Measurements from ENCODE around the gene KCNS1.

The KCNS1 gene

DNA sequence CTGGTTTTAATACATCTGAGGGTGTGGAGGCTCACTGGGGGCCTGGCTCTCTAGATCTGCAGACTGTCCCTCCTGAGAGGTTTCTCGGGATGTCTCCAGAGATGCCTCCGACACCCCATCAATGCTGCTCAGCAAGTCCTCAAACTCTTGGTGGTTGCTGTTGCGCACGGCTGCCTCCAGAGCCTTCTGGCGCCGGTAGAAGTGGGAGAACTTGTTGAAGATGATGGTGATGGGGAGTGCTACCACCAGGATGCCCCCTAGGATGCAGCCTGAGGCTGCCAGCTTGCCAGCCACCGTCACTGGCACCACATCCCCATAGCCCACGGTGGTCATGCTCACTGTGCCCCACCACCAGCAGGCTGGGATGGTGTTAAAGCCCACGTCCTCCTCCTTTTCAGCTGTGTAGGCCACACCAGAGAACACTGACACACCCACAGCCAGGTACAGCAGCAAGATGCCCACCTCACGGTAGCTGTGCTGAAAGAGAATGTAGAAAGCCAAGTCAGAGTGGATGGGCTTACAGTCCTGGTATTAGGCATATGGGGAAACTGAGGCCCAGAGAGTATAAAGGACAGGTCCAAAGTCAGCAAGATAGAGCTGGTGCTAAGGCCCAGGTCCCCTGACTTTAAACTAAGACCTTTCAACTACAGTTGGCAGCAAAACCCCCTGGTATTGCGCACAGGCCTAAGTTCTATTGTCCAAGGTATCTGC is 5.9 kb downstream of the KCNS1 start:
- H3K27ac ChIP-seq: no peak overlapping the region
- no peak for DNase-seq (ENCODE audit: low spot score)
- TF ChIP-seq, protein P1, sequence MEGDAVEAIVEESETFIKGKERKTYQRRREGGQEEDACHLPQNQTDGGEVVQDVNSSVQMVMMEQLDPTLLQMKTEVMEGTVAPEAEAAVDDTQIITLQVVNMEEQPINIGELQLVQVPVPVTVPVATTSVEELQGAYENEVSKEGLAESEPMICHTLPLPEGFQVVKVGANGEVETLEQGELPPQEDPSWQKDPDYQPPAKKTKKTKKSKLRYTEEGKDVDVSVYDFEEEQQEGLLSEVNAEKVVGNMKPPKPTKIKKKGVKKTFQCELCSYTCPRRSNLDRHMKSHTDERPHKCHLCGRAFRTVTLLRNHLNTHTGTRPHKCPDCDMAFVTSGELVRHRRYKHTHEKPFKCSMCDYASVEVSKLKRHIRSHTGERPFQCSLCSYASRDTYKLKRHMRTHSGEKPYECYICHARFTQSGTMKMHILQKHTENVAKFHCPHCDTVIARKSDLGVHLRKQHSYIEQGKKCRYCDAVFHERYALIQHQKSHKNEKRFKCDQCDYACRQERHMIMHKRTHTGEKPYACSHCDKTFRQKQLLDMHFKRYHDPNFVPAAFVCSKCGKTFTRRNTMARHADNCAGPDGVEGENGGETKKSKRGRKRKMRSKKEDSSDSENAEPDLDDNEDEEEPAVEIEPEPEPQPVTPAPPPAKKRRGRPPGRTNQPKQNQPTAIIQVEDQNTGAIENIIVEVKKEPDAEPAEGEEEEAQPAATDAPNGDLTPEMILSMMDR (conservative IDR thresholded peaks at IDR 0.05; ENCODE audit: low read depth): no peak
- ChIA-PET POLR2A (ENCODE audit: low non-redundant PET) (no interaction called here), CTCF (interaction anchor here (0.5 to 8.7 kb wide), 27 partner anchors 8 to 676 kb away, joined by 3 to 171 read pairs (median 9); partner anchors contain the start of genes TOMM34 and WFDC5)

DNA sequence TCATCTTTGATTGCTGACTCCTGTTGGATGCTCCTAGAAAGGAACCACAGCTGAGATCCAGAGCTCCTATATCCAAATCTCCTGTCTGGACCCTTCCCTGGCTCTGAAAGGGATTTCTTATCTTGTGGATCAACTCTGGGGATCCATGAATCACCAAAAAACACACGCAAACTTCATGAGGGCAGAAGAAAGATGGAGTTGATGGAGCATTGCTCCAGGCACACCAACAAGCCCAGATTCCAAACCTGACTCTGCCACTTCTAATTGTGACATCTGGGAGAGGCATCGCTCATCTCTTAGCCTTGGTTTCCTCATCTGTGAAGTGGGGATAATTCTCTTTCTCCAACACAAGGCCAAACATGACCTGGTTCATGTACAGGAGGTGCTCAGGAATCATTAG is 6.7 kb downstream of the KCNS1 start:
- H3K27ac ChIP-seq: no peak overlapping the region
- TF ChIP-seq, protein P1 (conservative IDR thresholded peaks at IDR 0.05; ENCODE audit: low read depth): no peak
- DNase-seq (ENCODE audit: low spot score): no peak
- ChIA-PET POLR2A (ENCODE audit: low non-redundant PET) (no interaction called here), CTCF (interaction anchor here (0.6 to 8.7 kb wide), 8 partner anchors 11 to 226 kb away, joined by 3 to 171 read pairs (median 38); partner anchors contain the start of gene WFDC5)

DNA sequence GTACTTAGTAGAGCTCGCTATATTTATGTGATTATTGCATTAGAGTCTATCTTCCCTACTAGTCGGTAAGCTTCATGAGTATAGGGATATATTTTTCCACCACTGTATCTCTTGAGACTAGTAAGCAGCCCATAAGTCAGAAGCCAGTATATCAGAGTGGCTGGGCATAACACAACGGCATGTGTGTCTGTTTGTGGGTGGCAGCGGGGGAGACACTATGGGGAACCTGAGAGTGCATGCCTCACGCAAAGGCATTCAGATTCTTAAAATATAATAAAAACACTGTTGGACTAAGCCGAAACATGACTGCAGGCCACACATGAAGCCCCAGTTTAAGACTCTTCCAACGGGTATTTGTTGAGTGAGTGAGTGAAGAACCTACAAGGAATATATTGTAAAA is 8.0 kb downstream of the KCNS1 start:
- ChIA-PET CTCF (interaction anchor here (0.6 to 8.7 kb wide), 6 partner anchors 20 to 201 kb away, joined by 3 to 171 read pairs (median 5); partner anchors contain the start of gene WFDC5), POLR2A (ENCODE audit: low non-redundant PET) (no interaction called here)
- H3K27ac ChIP-seq: no peak overlapping the region
- TF ChIP-seq, protein P1 (conservative IDR thresholded peaks at IDR 0.05; ENCODE audit: low read depth): no peak
- DNase-seq (ENCODE audit: low spot score): no peak

DNA sequence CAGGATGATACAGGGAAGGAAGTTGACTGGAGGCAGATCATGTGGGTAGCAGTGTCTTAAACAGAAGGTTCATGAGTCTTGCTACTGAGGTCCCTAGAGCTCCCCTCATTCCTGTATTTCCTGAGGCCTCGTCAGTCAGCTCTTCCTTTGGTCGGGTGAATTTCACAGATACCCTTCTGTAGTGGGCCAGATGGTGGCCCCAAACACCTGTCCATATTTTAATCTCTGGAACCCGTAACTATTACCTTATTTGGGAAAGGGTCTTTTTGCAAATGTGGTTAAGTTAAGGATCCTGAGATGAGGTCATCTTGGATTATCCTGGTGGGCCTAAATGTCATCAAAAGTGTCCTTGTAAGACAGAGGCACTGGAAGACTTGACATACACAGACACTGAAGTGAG is 9.6 kb downstream of the KCNS1 start:
- POLR2A ChIA-PET (ENCODE audit: low non-redundant PET): no interaction called here

DNA sequence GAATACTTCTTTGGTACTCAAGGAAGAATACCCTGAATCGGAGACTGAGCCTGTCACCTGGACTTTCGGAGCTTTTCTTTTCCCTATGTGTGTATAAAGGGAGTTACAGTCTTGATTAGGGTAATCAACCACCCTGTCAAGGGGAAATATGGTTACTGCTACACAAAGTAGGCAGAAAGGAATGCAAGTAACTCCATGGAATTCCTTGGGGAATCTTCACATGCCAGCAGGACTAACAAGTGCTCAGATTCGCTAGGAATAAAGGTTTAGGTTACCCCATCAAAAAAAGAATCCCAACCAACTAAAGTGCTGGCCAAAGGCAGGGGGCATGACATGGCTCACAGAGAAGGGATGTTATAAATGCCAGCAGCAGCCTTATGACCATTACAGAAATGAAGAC is 10.4 kb downstream of the KCNS1 start:
- POLR2A ChIA-PET (ENCODE audit: low non-redundant PET): no interaction called here
- H3K27ac ChIP-seq: no peak overlapping the region
- DNase-seq (ENCODE audit: low spot score): no peak
- TF ChIP-seq, protein P1 (conservative IDR thresholded peaks at IDR 0.05; ENCODE audit: low read depth): no peak
- CTCF ChIA-PET: interaction anchor here (1.0 kb wide), 1 partner anchor 19 kb away, joined by 3 read pairs; no protein-coding TSS in a partner anchor

More for the DNA sequence above, 9.6 kb downstream of the KCNS1 start:
- CTCF ChIA-PET: interaction anchor here (1.0 to 7.7 kb wide), 2 partner anchors 20 to 48 kb away, joined by 3 to 171 read pairs; no protein-coding TSS in a partner anchor
- H3K27ac ChIP-seq: no peak overlapping the region
- TF ChIP-seq, protein P1 (conservative IDR thresholded peaks at IDR 0.05; ENCODE audit: low read depth): no peak
- DNase-seq (ENCODE audit: low spot score): no peak

DNA sequence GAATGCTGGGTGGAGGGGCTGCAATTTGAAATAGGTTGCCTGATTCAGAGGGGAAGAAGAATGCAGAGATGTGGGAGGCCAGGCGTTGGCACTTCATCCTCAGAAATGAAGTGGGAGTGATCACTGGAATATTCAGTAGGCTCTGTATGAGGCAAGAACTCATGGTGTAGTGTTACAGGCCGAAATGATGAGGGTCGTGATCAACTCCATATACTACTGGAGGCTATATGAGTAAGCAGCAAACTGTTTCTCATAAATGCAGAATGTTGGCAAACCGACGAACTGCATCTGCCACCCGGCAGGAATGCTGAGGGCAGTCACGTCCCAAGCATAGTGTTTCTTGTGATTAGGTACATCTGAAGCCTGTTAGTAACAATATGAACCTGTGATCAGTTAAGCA is 12.7 kb downstream of the KCNS1 start:
- CTCF ChIA-PET: interaction anchor here (0.7 kb wide), 1 partner anchor 18 kb away, joined by 3 read pairs; no protein-coding TSS in a partner anchor
- TF ChIP-seq, protein P1 (conservative IDR thresholded peaks at IDR 0.05; ENCODE audit: low read depth): no peak
- POLR2A ChIA-PET (ENCODE audit: low non-redundant PET): no interaction called here
- peak; percentile 88 for DNase-seq (ENCODE audit: low spot score)
- no peak overlapping the region for H3K27ac ChIP-seq
